Articular chondrocyte of knee joint (primary cell): ENCODE data around the gene ZNF736. TPM values are rescaled to one million over a fixed set of nuclear protein-coding genes. Genes with fewer than 3 reads are reported as not detected.

Experiments
- total RNA-seq: library from RNA; depleted of rRNA; stranded (reverse); fragments of >200 nt; gene quantifications from 2 replicates; pipeline ENCODE4 v1.2.3, GENCODE V29; 2012

ZNF736 gene
- 16.5 and 17.7 TPM in 2 replicates for total RNA-seq

GRCh38 chr7:64313740-64314491 lies at the start of gene ZNF736:
Gene ZNF736 (plus strand): TSS chr7:64313961. CDS start chr7:64314151, 190 bp downstream.

Other genes with a start within 250 kb of the ZNF736 start
- not detected in 2 replicates for gene ZNF735, start 106.8 kb upstream of the ZNF736 start, total RNA-seq
- gene ZNF679, start 85.5 kb upstream of the ZNF736 start, total RNA-seq = not detected in 2 replicates
- 14.5 and 24.4 TPM in 2 replicates for gene ZNF680, start 249.1 kb downstream of the ZNF736 start, total RNA-seq